HL-60 (cell line): ENCODE results near the gene CERT1.

Experiments used
- DNase-seq, 2 experiments: peaks; one replicate each; pipeline ENCODE4 v3.0.0-alpha.2; 2010 to 2020; ENCODE audit warnings: low read depth in 1 of 2, low spot score in 1 of 2
- H3K27ac ChIP-seq: fragments of 250-450 bp; sonication (Bioruptor Pico); replicated peaks from 2 replicates; pipeline ENCODE4 v1.5.1; 2020; ENCODE audit warnings: mild to moderate bottlenecking, moderate library complexity
- H3K27me3 ChIP-seq: fragments of 250-450 bp; sonication (Bioruptor Pico); 2 replicates; pipeline ENCODE4 v1.5.1; 2021; ENCODE audit warnings: mild to moderate bottlenecking, moderate library complexity; ENCODE audit not compliant: insufficient read depth, poor library complexity, severe bottlenecking
- H3K4me3 ChIP-seq: replicated peaks from 2 replicates; pipeline ENCODE4 v1.5.1; 2011; ENCODE audit warnings: mild to moderate bottlenecking, control low read depth, low read length; ENCODE audit not compliant: insufficient read depth
- GABPA ChIP-seq: IDR thresholded peaks from 2 replicates; pipeline ENCODE4 v1.6.1; 2012; ENCODE audit warnings: low read depth
- POLR2AphosphoS5 ChIP-seq: IDR thresholded peaks from 2 replicates; pipeline ENCODE4 v1.6.1; 2012; ENCODE audit warnings: low read depth
- SPI1 ChIP-seq: IDR thresholded peaks from 2 replicates; pipeline ENCODE4 v1.6.1; 2012; ENCODE audit warnings: low read depth, mild to moderate bottlenecking, borderline replicate concordance
- TF ChIP-seq, protein P1 (sequence below): IDR thresholded peaks from 2 replicates; pipeline ENCODE4 v1.6.1; 2012; ENCODE audit warnings: low read depth; ENCODE audit not compliant: insufficient replicate concordance
- TF ChIP-seq, protein P2 (sequence below): IDR thresholded peaks from one replicate; pipeline ENCODE4 v1.5.1; 2011; ENCODE audit warnings: low read length, control low read depth, inconsistent platforms; ENCODE audit not compliant: insufficient read depth

CERT1 gene

DNA sequence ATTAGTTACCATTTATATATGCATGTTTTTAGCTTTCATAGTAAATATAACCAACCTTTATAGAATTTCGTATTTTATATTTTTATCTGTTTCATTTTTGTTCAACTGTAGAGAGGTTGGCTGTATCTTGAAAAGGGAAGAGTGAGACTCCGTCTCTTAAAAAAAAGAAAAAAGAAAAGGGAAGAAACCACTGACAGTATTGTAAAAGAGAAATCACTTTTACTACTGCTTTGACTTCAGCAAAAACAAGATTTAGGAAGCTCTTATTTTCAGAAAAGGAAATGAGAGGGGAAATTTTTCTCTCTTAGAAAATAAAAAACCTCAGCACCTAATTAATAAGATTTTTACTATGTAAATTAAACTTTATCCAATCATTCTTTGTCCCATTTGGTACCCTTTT, 14.6 kb upstream of the CERT1 start:
- DNase-seq: no peak
- Histone ChIP-seq H3K27me3 (no peaks in the 10 kb centered on the region), H3K4me3 (no peak overlapping the region), H3K27ac (no peak overlapping the region)
- TF ChIP-seq, protein P1, sequence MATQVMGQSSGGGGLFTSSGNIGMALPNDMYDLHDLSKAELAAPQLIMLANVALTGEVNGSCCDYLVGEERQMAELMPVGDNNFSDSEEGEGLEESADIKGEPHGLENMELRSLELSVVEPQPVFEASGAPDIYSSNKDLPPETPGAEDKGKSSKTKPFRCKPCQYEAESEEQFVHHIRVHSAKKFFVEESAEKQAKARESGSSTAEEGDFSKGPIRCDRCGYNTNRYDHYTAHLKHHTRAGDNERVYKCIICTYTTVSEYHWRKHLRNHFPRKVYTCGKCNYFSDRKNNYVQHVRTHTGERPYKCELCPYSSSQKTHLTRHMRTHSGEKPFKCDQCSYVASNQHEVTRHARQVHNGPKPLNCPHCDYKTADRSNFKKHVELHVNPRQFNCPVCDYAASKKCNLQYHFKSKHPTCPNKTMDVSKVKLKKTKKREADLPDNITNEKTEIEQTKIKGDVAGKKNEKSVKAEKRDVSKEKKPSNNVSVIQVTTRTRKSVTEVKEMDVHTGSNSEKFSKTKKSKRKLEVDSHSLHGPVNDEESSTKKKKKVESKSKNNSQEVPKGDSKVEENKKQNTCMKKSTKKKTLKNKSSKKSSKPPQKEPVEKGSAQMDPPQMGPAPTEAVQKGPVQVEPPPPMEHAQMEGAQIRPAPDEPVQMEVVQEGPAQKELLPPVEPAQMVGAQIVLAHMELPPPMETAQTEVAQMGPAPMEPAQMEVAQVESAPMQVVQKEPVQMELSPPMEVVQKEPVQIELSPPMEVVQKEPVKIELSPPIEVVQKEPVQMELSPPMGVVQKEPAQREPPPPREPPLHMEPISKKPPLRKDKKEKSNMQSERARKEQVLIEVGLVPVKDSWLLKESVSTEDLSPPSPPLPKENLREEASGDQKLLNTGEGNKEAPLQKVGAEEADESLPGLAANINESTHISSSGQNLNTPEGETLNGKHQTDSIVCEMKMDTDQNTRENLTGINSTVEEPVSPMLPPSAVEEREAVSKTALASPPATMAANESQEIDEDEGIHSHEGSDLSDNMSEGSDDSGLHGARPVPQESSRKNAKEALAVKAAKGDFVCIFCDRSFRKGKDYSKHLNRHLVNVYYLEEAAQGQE: no peak

DNA sequence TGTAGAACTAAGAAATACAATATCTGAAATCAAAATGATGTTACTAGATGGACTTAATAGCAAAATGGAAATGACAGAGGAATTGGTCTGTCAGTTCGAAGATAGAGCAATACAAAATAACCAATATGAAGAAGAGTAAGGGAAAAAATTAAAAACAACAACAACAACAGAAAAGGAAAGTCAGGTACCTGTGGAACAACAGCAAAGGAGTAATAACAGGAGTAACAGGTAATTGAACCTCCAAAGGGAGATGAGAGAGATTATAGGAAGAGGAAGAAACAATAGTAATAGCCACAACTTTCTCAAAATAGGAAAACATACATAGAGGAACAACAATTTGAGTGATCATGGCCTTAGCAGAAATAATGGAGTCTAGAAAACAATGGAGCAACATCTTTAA, 13.9 kb upstream of the CERT1 start:
- Histone ChIP-seq H3K27me3 (no peaks in the 10 kb centered on the region), H3K27ac (no peak overlapping the region), H3K4me3 (no peak overlapping the region)
- no peak for TF ChIP-seq POLR2AphosphoS5
- TF ChIP-seq, protein P2, sequence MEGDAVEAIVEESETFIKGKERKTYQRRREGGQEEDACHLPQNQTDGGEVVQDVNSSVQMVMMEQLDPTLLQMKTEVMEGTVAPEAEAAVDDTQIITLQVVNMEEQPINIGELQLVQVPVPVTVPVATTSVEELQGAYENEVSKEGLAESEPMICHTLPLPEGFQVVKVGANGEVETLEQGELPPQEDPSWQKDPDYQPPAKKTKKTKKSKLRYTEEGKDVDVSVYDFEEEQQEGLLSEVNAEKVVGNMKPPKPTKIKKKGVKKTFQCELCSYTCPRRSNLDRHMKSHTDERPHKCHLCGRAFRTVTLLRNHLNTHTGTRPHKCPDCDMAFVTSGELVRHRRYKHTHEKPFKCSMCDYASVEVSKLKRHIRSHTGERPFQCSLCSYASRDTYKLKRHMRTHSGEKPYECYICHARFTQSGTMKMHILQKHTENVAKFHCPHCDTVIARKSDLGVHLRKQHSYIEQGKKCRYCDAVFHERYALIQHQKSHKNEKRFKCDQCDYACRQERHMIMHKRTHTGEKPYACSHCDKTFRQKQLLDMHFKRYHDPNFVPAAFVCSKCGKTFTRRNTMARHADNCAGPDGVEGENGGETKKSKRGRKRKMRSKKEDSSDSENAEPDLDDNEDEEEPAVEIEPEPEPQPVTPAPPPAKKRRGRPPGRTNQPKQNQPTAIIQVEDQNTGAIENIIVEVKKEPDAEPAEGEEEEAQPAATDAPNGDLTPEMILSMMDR: no peak
- no peak for TF ChIP-seq GABPA
- TF ChIP-seq SPI1: no peak
- TF ChIP-seq, protein P1: no peak
- no peak for DNase-seq

DNA sequence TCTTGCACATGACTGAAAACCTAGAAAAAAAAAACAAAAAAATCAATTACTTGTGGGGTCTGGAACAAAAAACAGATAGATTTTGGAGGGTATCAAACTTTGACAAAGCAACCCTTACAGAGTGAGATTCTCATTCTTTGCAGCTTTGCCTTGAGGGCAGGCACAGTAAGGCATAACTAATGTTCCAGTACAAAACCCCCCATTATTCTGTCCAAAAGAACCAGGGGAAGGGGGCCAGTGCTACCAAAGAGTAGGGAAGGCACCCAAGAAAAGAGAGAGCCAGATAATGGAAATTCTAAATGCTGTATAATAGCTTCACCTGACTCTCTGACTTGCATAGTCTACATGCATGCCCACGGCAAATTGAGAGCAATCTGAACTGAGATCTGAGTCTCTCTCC, 13.2 kb upstream of the CERT1 start:
- H3K27me3 ChIP-seq: no peaks in the 10 kb centered on the region
- no peak for TF ChIP-seq SPI1

DNA sequence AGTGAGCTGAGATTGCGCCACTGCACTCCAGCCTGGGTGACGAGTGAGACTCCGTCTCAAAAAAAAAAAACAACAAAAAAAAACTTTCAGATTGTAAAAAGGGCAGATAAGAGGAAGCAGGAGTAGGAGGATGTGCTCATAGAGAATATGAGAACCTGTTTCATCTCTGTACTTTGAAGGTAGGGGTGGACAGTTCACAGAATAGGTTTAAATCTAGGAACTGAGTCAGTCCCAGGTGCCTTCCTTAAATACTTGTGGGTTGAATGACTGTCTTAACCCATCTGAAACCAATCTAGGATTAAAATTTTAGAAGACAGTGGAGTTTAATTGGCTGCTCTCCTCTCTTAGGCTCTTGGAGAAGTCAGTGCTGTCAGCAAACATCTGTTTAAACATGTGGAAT, 12.6 kb upstream of the CERT1 start:
- H3K4me3 ChIP-seq: no peak overlapping the region
- TF ChIP-seq GABPA: no peak
- TF ChIP-seq, protein P2: no peak
- TF ChIP-seq, protein P1: no peak
- no peak for TF ChIP-seq POLR2AphosphoS5
- no peak for TF ChIP-seq SPI1
- H3K27ac ChIP-seq: no peak overlapping the region
- no peaks in the 10 kb centered on the region for H3K27me3 ChIP-seq
- peak in 1 of 2 experiments; percentile 1 for DNase-seq

More for the DNA sequence above, 13.2 kb upstream of the CERT1 start:
- H3K27ac ChIP-seq: no peak overlapping the region
- H3K4me3 ChIP-seq: no peak overlapping the region
- DNase-seq: no peak
